ENCODE data around the gene ZFPM1. TPM values are rescaled to one million over a fixed set of nuclear protein-coding genes. Genes with fewer than 3 reads are reported as not detected.

Gene ZFPM1
- total RNA-seq, 2 donors from 2014 or later = 10.9 to 11.4 TPM

DNA sequence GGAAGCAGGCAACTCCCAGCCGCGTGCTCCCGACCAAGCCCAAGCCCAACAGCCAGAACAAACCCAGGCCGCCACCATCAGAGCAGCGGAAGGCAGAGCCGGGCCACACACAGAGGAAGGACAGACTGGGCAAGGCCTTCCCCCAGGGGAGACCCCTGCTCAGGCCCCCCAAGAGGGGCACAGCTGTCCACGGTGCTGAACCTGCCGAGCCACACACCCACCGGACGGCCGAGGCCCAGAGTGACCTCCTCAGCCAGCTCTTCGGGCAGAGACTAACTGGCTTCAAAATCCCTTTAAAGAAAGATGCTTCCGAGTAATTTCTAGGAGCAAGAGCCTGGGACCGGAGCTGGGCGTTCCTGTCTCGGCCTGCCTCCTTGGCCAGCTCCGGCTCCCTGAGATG is 14.1 kb upstream of the ZFPM1 start:
- H3K4me1 ChIP-seq = peaks cover 18% of the 10 kb centered on the region

GRCh38 chr16:88439706-88440105 is 13.4 kb upstream of the ZFPM1 start:
- Histone ChIP-seq H3K27ac (no peak overlapping the region), H3K36me3 (replicated peaks in 1 of 2; ENCODE audit: insufficient read depth in 1 of 2, low read depth in 2 of 2) (no peaks in the 10 kb centered on the region), H3K4me3 (no peak overlapping the region), H3K4me1 (peaks cover 18% of the 10 kb centered on the region), H3K9me3 (no peaks in the 10 kb centered on the region), H3K27me3 (no peaks in the 10 kb centered on the region)
- TF ChIP-seq POLR2A (IDR thresholded peaks at IDR 0.05) = no peak
- TF ChIP-seq, protein P1, sequence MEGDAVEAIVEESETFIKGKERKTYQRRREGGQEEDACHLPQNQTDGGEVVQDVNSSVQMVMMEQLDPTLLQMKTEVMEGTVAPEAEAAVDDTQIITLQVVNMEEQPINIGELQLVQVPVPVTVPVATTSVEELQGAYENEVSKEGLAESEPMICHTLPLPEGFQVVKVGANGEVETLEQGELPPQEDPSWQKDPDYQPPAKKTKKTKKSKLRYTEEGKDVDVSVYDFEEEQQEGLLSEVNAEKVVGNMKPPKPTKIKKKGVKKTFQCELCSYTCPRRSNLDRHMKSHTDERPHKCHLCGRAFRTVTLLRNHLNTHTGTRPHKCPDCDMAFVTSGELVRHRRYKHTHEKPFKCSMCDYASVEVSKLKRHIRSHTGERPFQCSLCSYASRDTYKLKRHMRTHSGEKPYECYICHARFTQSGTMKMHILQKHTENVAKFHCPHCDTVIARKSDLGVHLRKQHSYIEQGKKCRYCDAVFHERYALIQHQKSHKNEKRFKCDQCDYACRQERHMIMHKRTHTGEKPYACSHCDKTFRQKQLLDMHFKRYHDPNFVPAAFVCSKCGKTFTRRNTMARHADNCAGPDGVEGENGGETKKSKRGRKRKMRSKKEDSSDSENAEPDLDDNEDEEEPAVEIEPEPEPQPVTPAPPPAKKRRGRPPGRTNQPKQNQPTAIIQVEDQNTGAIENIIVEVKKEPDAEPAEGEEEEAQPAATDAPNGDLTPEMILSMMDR (IDR thresholded peaks at IDR 0.05) = no peak
- WGBS, 2 donors = 82 to 84% methylated on average over 12 of the region's 12 CpGs
- DNase-seq (no peak), ATAC-seq (no peak)
- intact Hi-C loops (cut with DNase I) = loop anchor here (5.0 kb wide), 3 partner anchors 88 to 242 kb away; no protein-coding TSS in a partner anchor

More for the DNA sequence above, 14.1 kb upstream of the ZFPM1 start:
- TF ChIP-seq, protein P1 (IDR thresholded peaks at IDR 0.05) = no peak
- no peak for TF ChIP-seq POLR2A (IDR thresholded peaks at IDR 0.05)
- DNase-seq (no peak), ATAC-seq (no peak)
- 80 to 84% methylated on average over 5 to 17 of the region's 17 CpGs for WGBS, 2 donors
- Histone ChIP-seq H3K27me3 (no peaks in the 10 kb centered on the region), H3K36me3 (replicated peaks in 1 of 2; ENCODE audit: insufficient read depth in 1 of 2, low read depth in 2 of 2) (no peaks in the 10 kb centered on the region), H3K4me3 (no peak overlapping the region), H3K27ac (no peak overlapping the region), H3K9me3 (no peaks in the 10 kb centered on the region)
- intact Hi-C loops (cut with DNase I) = loop anchor here (5.0 kb wide), 1 partner anchor 242 kb away; no protein-coding TSS in a partner anchor

GRCh38 chr16:88440111-88440510 is 13.0 kb upstream of the ZFPM1 start:
- intact Hi-C loops (cut with DNase I) = loop anchor here (5.0 kb wide), 2 partner anchors 87 to 122 kb away; no protein-coding TSS in a partner anchor
- DNase-seq = no peak

DNA sequence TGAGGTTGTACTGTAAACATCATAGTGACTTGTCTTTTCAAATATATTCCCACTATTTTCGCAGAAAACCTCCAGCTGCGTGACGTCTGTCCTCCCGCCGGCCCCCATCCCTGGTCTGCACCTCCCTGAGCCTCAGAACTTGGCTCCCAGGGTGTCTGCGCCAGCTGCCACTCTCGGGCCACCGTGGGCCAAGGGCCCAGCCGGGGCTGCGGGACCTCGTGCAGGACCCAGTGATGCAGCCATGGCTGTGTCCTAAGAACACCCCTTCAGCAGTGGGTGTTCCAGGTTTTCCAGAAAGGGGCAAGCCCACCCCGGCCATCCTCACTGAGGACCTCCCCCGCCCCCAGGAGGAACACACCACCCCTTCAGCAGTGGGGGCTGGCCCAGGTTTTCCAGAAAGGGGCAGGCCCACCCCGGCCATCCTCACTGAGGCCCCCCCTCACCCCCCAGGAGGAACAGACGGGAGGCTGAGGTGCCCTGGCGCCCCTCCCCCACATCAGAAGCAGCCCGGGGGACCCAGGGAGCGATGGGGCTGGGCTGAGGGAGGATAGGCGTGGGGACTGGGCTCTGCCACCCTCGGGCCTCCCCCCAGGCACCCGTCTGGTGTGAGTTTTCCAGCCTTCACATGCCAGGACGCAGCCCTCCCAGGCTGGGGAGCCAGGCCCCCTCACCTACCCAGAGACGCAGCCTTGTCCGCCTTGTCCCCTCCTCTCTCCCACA is 12.2 kb upstream of the ZFPM1 start:
- TF ChIP-seq, protein P1 (IDR thresholded peaks at IDR 0.05) = no peak
- no peak for TF ChIP-seq POLR2A (IDR thresholded peaks at IDR 0.05)

More at GRCh38 chr16:88440111-88440510, 13.0 kb upstream of the ZFPM1 start:
- no peaks in the 10 kb centered on the region for H3K27me3 ChIP-seq
- ATAC-seq = no peak
- no peak overlapping the region for H3K4me3 ChIP-seq
- TF ChIP-seq, protein P1 (IDR thresholded peaks at IDR 0.05) = no peak
- TF ChIP-seq POLR2A (IDR thresholded peaks at IDR 0.05) = no peak
- no peak overlapping the region for H3K27ac ChIP-seq
- no peaks in the 10 kb centered on the region for H3K36me3 ChIP-seq (replicated peaks in 1 of 2; ENCODE audit: insufficient read depth in 1 of 2, low read depth in 2 of 2)
- WGBS, 2 donors = 73 to 86% methylated on average over 14 of the region's 14 CpGs
- no peaks in the 10 kb centered on the region for H3K9me3 ChIP-seq
- H3K4me1 ChIP-seq = peaks cover 18% of the 10 kb centered on the region

More for the DNA sequence above, 12.2 kb upstream of the ZFPM1 start:
- H3K4me1 ChIP-seq = peaks cover 18% of the 10 kb centered on the region
- H3K36me3 ChIP-seq (replicated peaks in 1 of 2; ENCODE audit: insufficient read depth in 1 of 2, low read depth in 2 of 2) = no peaks in the 10 kb centered on the region
- intact Hi-C loops (cut with DNase I) = loop anchor here (5.0 kb wide), 2 partner anchors 86 to 121 kb away; no protein-coding TSS in a partner anchor
- DNase-seq (no peak), ATAC-seq (no peak)
- WGBS, 2 donors = 78 to 86% methylated on average over 8 to 19 of the region's 24 CpGs
- H3K4me3 ChIP-seq = no peak overlapping the region
- no peaks in the 10 kb centered on the region for H3K27me3 ChIP-seq
- no peaks in the 10 kb centered on the region for H3K9me3 ChIP-seq
- no peak overlapping the region for H3K27ac ChIP-seq

Measured in body of pancreas (tissue), 4 donors.